HepG2 (cell line): ENCODE results near the gene LLGL2. TPM values are rescaled to one million over a fixed set of nuclear protein-coding genes. Genes with fewer than 3 reads are reported as not detected.

Source experiments
- ATAC-seq: fragments of 200-7000 bp; cut with Tn5 transposase; 3 replicates; pipeline ENCODE4 v1.9.1; 2020; ENCODE audit warnings: mild to moderate bottlenecking, moderate library complexity
- BruUV-seq: library from RNA; stranded (reverse); fragments of 400-500 nt; replicated peaks from 2 replicates; lab custom pipeline; 2021; lab: Mats Ljungman, UMichigan
- CTCF ChIA-PET: fragments of 300-600 bp; formaldehyde crosslinking; extraction: SDS; loops from one replicate; lab custom pipeline; 2021; ENCODE audit warnings: low total read pairs, inconsistent platforms, low intra/inter-chr PET ratio; lab: Yijun Ruan, JAX
- POLR2A ChIA-PET: fragments of 350-600 bp; sonication (Branson Sonifier 250); formaldehyde crosslinking; loops from one replicate; lab custom pipeline; 2020; ENCODE audit warnings: antibody characterized with exemption, inconsistent platforms; lab: Yijun Ruan, JAX
- DNase-seq: peaks from one replicate; pipeline ENCODE4 v3.0.0-alpha.2; 2015; ENCODE audit warnings: low spot score
- FAIRE-seq: peaks from 3 replicates; lab custom pipeline; 2011; peaks lifted over from hg19 to GRCh38; lab: Jason Lieb, UNC
- H2AFZ ChIP-seq: one replicate; pipeline ENCODE4 v1.6.1; 2011; ENCODE audit warnings: low read length, inconsistent platforms
- H3K27ac ChIP-seq: fragments of 300-600 bp; 3 replicates; pipeline ENCODE4 v1.8.0; 2011; ENCODE audit warnings: mixed run types, mild to moderate bottlenecking, mixed read lengths, low read length, inconsistent platforms; ENCODE audit not compliant: insufficient read depth; ENCODE audit errors: extremely low read length
- H3K27me3 ChIP-seq, 2 experiments: fragments of 200-600 bp in 1 of 2; 2 replicates in 1 of 2; 3 replicates in 1 of 2; pipeline versions ENCODE4 v1.6.0 to v1.8.0; 2011; ENCODE audit warnings: low read length in 2 of 2, mild to moderate bottlenecking in 2 of 2, moderate library complexity in 2 of 2, inconsistent platforms in 1 of 2; ENCODE audit not compliant: insufficient read depth in 2 of 2, control insufficient read depth in 1 of 2
- H3K36me3 ChIP-seq, 2 experiments: fragments of 200-600 bp in 1 of 2; replicated peaks in 1 of 2; 2 replicates in 1 of 2; 3 replicates in 1 of 2; pipeline versions ENCODE4 v1.5.1 to v1.8.0; 2011; ENCODE audit warnings: low read length in 2 of 2, inconsistent platforms in 1 of 2; ENCODE audit not compliant: insufficient read depth in 2 of 2, control insufficient read depth in 1 of 2
- H3K4me1 ChIP-seq: 2 replicates; pipeline ENCODE4 v1.5.1; 2012; ENCODE audit warnings: low read length, inconsistent platforms; ENCODE audit not compliant: insufficient read depth
- H3K4me2 ChIP-seq: 2 replicates; pipeline ENCODE4 v1.6.0; 2011; ENCODE audit warnings: low read depth, low read length, inconsistent platforms
- H3K4me3 ChIP-seq, 3 experiments: fragments of 200-600 bp in 1 of 3; sonication (generic), shearing (Covaris generic) in 1 of 3; replicated peaks in 1 of 3; 2 replicates each; pipeline ENCODE4 v1.5.1; 2011 to 2016; ENCODE audit warnings: low read length in 3 of 3, inconsistent platforms in 2 of 3, low read depth in 2 of 3, mild to moderate bottlenecking in 2 of 3, control low read depth in 1 of 3, mixed read lengths in 1 of 3; ENCODE audit not compliant: insufficient read depth in 1 of 3
- H3K79me2 ChIP-seq: one replicate; pipeline ENCODE4 v1.6.1; 2011; ENCODE audit warnings: low read length, inconsistent platforms; ENCODE audit not compliant: insufficient read depth
- H3K9ac ChIP-seq: 2 replicates; pipeline ENCODE4 v1.6.0; 2011; ENCODE audit warnings: mild to moderate bottlenecking, low read depth, low read length, inconsistent platforms; ENCODE audit not compliant: insufficient read depth
- H3K9me3 ChIP-seq: 2 replicates; pipeline ENCODE4 v1.5.1; 2012; ENCODE audit warnings: mild to moderate bottlenecking, low read length
- H4K20me1 ChIP-seq: 2 replicates; pipeline ENCODE4 v1.6.0; 2011; ENCODE audit warnings: inconsistent platforms, mild to moderate bottlenecking, low read length, moderate library complexity; ENCODE audit not compliant: insufficient read depth
- AGO2 ChIP-seq: fragments of 200-400 bp; formaldehyde crosslinking; optimal IDR thresholded peaks from 2 replicates; pipeline ENCODE3; 2017; ENCODE audit warnings: mild to moderate bottlenecking, low read depth, low read length, moderate library complexity
- FIP1L1 ChIP-seq: fragments of 200-400 bp; formaldehyde crosslinking; IDR thresholded peaks from 2 replicates; pipeline ENCODE4 v1.6.1; 2018; ENCODE audit warnings: low read depth, mild to moderate bottlenecking, low read length, moderate library complexity, borderline replicate concordance; ENCODE audit not compliant: insufficient read depth
- HNRNPL ChIP-seq: fragments of 200-400 bp; formaldehyde crosslinking; IDR thresholded peaks from 2 replicates; pipeline ENCODE4 v1.6.1; 2017; ENCODE audit warnings: mild to moderate bottlenecking, low read depth, low read length
- NFATC3 ChIP-seq: sonication (generic); formaldehyde crosslinking; IDR thresholded peaks from 2 replicates; pipeline ENCODE4 v1.5.1; 2020; ENCODE audit warnings: mild to moderate bottlenecking, missing genetic modification reagents
- NR2F6 ChIP-seq, 2 experiments: IDR thresholded peaks; 2 replicates each; pipeline ENCODE4 v1.6.1; 2016; ENCODE audit warnings: antibody characterized with exemption in 1 of 2, mild to moderate bottlenecking in 1 of 2
- PPARG ChIP-seq: conservative IDR thresholded peaks from 2 replicates; pipeline ENCODE4 v1.6.1; 2016; ENCODE audit warnings: missing biosample characterization, missing genetic modification reagents
- RARA ChIP-seq: IDR thresholded peaks from 2 replicates; pipeline ENCODE4 v1.6.1; 2016; ENCODE audit warnings: missing genetic modification reagents, missing compliant biosample characterization
- RXRA ChIP-seq: sonication (generic); formaldehyde crosslinking; IDR thresholded peaks from 2 replicates; pipeline ENCODE4 v1.5.1; 2020; ENCODE audit warnings: missing genetic modification reagents
- ZNF687 ChIP-seq: sonication (generic); formaldehyde crosslinking; IDR thresholded peaks from 2 replicates; pipeline ENCODE4 v1.5.1; 2020; ENCODE audit warnings: mild to moderate bottlenecking, missing genetic modification reagents, moderate library complexity
- WGBS: methylation state at CpG from one replicate; pipeline ENCODE4 v1.1.6; 2017; ENCODE audit warnings: low lambda C conversion rate; 5-methylcytosine and 5-hydroxymethylcytosine counted together
- in situ Hi-C: cut with HindIII; loops from 2 replicates; pipeline ENCODE4 v1.10.0; 2017; ENCODE audit warnings: low pct_unique_long_range_greater_than_20kb; ENCODE audit not compliant: extremely low pct_ligation_motif_present
- intact Hi-C: fragments of 100-400 bp; cut with micrococcal nuclease; formaldehyde crosslinking; loops from one replicate; pipeline ENCODE4 v1.10.0; 2022; ENCODE audit not compliant: unreplicated experiment
- polyA plus RNA-seq, 8 experiments: library from polyadenylated mRNA; depleted of rRNA in 3 of 8; stranded (reverse) in 7 of 8; unstranded in 1 of 8; fragments of >200 nt; fragmentation: Illumina TruSeq in 4 of 8; extraction: Trizol in 4 of 8; gene quantifications; 2 replicates each; pipeline versions ENCODE4 v1.2.1 to v1.2.3, GENCODE V29; 2011 to 2016; ENCODE audit warnings: low read depth in 4 of 8, missing spikeins in 1 of 8, mixed read lengths in 1 of 8; ENCODE audit not compliant: insufficient read depth in 1 of 8
- total RNA-seq, 5 experiments: library from RNA; depleted of rRNA; stranded (reverse); fragments of >200 nt; fragmentation: Illumina TruSeq; extraction: Trizol; gene quantifications; 2 replicates each; pipeline ENCODE4 v1.2.3, GENCODE V29; 2016; ENCODE audit warnings: low read depth in 1 of 5
- TF ChIP-seq, protein P1 (sequence below), 2 experiments: sonication (generic) in 1 of 2; formaldehyde crosslinking in 1 of 2; IDR thresholded peaks; 2 replicates each; pipeline versions ENCODE4 v1.4.0 to v1.6.1; 2016 to 2020; ENCODE audit warnings: borderline replicate concordance in 1 of 2, low read depth in 1 of 2, mild to moderate bottlenecking in 1 of 2, missing genetic modification reagents in 1 of 2
- TF ChIP-seq, protein P2 (sequence below): sonication (generic); formaldehyde crosslinking; IDR thresholded peaks from 2 replicates; pipeline ENCODE4 v1.5.0; 2020; ENCODE audit warnings: mild to moderate bottlenecking, missing genetic modification reagents

Gene LLGL2
- total and polyA plus RNA-seq, 2 of the 13 experiments (the other 11 are each of a cell fraction or from before 2014, with no cell fraction given): 83.0 to 86.7 TPM

GRCh38 chr17:75559958-75560533, 34.5 kb downstream of the LLGL2 start:
- peaks cover 3% of the 10 kb centered on the region for H3K79me2 ChIP-seq
- peak overlapping the region; percentile 11 for H3K27ac ChIP-seq
- H3K4me3 ChIP-seq: no peak overlapping the region
- CTCF ChIA-PET: no interaction called here
- H3K4me2 ChIP-seq: no peak overlapping the region
- peaks cover 15 to 29% of the 10 kb centered on the region in 2 experiments for H3K36me3 ChIP-seq
- no peak overlapping the region for H2AFZ ChIP-seq
- no peak overlapping the region for H3K9ac ChIP-seq
- peak; percentile 1; the same call in 1 of the 3 replicates for ATAC-seq
- H3K27me3 ChIP-seq: no peaks in the 10 kb centered on the region
- no TSS peak for BruUV-seq
- no peaks in the 10 kb centered on the region for H3K9me3 ChIP-seq
- DNase-seq: no peak
- WGBS: 95% methylated on average over 5 of the region's 9 CpGs
- peaks cover 71% of the 10 kb centered on the region for H3K4me1 ChIP-seq
- POLR2A ChIA-PET: interaction anchor here (1.1 to 4.3 kb wide), 5 partner anchors 8 to 41 kb away, joined by 3 to 28 read pairs (median 3); no protein-coding TSS in a partner anchor
- intact Hi-C loops (no loop called here), in situ Hi-C loops (no loop called here)
- no peaks in the 10 kb centered on the region for H4K20me1 ChIP-seq
- FAIRE-seq: no peak
- TF ChIP-seq NR2F6 (IDR thresholded peaks at IDR 0.05) (no peak), NR2F6 (CRISPR knock-in tag; IDR thresholded peaks at IDR 0.05) (peak; percentile 15; the same call in 1 of the 2 replicates), ZNF687 (CRISPR knock-in tag) (peak; percentile 50), AGO2 (peak; percentile 63), RXRA (peak; percentile 16; the same call in 1 of the 2 replicates), NFATC3 (CRISPR knock-in tag) (no peak), RARA (CRISPR knock-in tag) (peak; percentile 48), HNRNPL (0 out of 2 replicates have a peak, but pooled peaks have one; percentile 61), FIP1L1 (no peak), PPARG (peak; percentile 47; the same call in 1 of the 2 replicates)
- TF ChIP-seq, protein P1, sequence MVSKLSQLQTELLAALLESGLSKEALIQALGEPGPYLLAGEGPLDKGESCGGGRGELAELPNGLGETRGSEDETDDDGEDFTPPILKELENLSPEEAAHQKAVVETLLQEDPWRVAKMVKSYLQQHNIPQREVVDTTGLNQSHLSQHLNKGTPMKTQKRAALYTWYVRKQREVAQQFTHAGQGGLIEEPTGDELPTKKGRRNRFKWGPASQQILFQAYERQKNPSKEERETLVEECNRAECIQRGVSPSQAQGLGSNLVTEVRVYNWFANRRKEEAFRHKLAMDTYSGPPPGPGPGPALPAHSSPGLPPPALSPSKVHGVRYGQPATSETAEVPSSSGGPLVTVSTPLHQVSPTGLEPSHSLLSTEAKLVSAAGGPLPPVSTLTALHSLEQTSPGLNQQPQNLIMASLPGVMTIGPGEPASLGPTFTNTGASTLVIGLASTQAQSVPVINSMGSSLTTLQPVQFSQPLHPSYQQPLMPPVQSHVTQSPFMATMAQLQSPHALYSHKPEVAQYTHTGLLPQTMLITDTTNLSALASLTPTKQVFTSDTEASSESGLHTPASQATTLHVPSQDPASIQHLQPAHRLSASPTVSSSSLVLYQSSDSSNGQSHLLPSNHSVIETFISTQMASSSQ (IDR thresholded peaks at IDR 0.05; ENCODE audit: low read depth): no peak
- TF ChIP-seq, protein P1 (CRISPR knock-in tag; IDR thresholded peaks at IDR 0.05; ENCODE audit: borderline replicate concordance): 0 out of 2 replicates have a peak, but pooled peaks have one; percentile 25
- TF ChIP-seq, protein P2, sequence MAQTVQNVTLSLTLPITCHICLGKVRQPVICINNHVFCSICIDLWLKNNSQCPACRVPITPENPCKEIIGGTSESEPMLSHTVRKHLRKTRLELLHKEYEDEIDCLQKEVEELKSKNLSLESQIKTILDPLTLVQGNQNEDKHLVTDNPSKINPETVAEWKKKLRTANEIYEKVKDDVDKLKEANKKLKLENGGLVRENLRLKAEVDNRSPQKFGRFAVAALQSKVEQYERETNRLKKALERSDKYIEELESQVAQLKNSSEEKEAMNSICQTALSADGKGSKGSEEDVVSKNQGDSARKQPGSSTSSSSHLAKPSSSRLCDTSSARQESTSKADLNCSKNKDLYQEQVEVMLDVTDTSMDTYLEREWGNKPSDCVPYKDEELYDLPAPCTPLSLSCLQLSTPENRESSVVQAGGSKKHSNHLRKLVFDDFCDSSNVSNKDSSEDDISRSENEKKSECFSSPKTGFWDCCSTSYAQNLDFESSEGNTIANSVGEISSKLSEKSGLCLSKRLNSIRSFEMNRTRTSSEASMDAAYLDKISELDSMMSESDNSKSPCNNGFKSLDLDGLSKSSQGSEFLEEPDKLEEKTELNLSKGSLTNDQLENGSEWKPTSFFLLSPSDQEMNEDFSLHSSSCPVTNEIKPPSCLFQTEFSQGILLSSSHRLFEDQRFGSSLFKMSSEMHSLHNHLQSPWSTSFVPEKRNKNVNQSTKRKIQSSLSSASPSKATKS: no peak
